ENCODE data around the gene MCC.

MCC gene

GRCh38 chr5:113234546-113234945, 253.7 kb downstream of the MCC start:
- no peak for DNase-seq
- Mint-ChIP-seq H3K4me3 (no peak overlapping the region), H3K4me1 (no peaks in the 10 kb centered on the region), H3K9me3 (no peaks in the 10 kb centered on the region), H3K36me3 (no peaks in the 10 kb centered on the region), H3K27me3 (peaks cover 21 to 23% of the 10 kb centered on the region in 2 donors), H3K27ac (no peak overlapping the region)
- no peak for ATAC-seq (replicated peaks)

DNA sequence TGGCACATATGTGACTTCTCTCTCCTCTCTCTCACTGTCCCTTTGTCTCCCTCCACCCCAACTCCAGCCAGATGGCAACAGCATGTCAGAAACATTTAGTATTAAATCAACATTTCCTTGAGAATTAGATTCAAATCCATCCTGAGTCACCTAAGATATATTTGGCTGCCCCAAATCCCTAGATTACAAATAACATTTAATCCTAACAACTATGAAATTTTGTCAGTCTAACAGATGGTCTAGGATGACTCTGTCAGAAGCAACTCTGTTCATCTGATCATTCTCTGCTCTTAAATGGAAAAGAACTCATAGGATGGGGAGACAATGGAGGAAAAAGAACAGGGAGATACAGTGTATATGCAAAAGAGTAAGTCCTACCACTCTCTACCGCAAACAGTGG, 254.6 kb downstream of the MCC start:
- no peak for ATAC-seq (replicated peaks)
- Mint-ChIP-seq H3K9me3 (no peaks in the 10 kb centered on the region), H3K4me1 (no peaks in the 10 kb centered on the region), H3K27ac (no peak overlapping the region), H3K36me3 (no peaks in the 10 kb centered on the region), H3K4me3 (no peak overlapping the region), H3K27me3 (peaks cover 27 to 28% of the 10 kb centered on the region in 2 donors)
- DNase-seq = no peak

GRCh38 chr5:113232667-113233066, 255.6 kb downstream of the MCC start:
- H3K27me3 Mint-ChIP-seq = peaks cover 27 to 30% of the 10 kb centered on the region in 2 donors
- H3K36me3 Mint-ChIP-seq = no peaks in the 10 kb centered on the region
- ATAC-seq (replicated peaks) (no peak), DNase-seq (no peak)
- H3K4me3 Mint-ChIP-seq = no peak overlapping the region
- H3K9me3 Mint-ChIP-seq = no peaks in the 10 kb centered on the region
- H3K27ac Mint-ChIP-seq = no peak overlapping the region
- H3K4me1 Mint-ChIP-seq = no peaks in the 10 kb centered on the region

GRCh38 chr5:113232221-113232620, 256.0 kb downstream of the MCC start:
- Mint-ChIP-seq H3K4me1 (no peaks in the 10 kb centered on the region), H3K9me3 (no peaks in the 10 kb centered on the region), H3K36me3 (no peaks in the 10 kb centered on the region), H3K27ac (no peak overlapping the region), H3K27me3 (peaks cover 25 to 29% of the 10 kb centered on the region in 2 donors), H3K4me3 (no peak overlapping the region)
- ATAC-seq (replicated peaks) = no peak
- no peak for DNase-seq

DNA sequence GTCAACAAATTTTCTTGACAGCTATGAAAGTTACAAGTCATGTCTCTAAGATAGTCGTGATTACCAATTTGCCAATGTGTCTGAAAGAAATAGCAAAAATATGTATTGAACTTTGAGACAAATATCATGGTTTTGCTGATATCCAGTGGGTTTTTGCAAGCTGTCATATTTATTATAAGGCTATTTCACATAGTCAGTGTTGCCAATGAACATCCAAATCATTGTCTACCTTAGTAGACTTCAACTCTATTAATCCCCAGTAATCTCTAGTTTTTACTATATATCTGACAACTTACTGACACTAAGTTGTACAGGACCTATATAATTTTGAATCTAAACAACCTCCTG, 256.6 kb downstream of the MCC start:
- DNase-seq (no peak), ATAC-seq (replicated peaks) (no peak)
- no peaks in the 10 kb centered on the region for H3K36me3 Mint-ChIP-seq
- no peaks in the 10 kb centered on the region for H3K9me3 Mint-ChIP-seq
- H3K4me3 Mint-ChIP-seq = no peak overlapping the region
- no peaks in the 10 kb centered on the region for H3K4me1 Mint-ChIP-seq
- peaks cover 25 to 29% of the 10 kb centered on the region in 2 donors for H3K27me3 Mint-ChIP-seq
- no peak overlapping the region for H3K27ac Mint-ChIP-seq

DNA sequence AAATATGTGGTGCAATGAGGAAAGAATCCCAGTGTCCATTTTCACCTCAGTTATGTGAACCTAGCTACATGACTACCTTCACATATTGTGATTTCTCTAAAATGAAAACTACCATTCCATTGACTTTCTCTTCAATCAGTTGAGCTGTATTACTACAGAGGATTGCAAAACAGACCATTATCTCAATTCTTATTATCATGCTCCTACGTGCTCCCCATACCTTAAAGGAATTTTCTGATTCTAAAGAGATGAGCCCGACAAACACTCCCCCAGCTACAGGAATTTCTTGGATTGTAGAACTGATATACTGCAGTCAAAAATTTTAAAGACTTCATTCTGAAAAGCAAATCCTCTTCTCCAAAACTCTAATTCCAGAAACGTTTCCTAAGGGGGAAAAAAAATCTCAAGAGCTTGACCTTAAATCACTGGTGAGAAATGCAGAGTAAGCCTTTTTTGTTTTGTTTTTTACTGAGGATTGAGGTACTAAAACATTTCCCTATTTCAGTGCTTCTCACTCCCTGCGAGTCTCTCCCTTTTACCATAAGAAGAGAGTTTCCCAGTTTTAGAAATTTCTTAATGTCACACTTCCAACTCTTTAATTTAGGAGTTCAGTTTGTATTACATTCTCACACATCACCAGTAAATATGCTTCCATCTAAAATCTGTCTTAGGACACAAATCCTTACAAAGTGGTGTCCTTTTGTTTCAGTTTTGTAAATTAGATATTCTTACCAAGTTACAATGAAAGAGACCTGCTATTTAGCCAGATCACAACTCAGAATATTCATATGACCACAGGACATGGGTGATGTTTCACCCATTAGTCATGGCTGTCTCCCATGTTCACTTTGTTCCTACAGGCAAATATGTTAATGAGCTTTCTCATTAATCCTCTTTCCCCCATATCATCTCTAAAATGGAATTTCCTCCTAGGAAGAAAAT, 257.3 kb downstream of the MCC start:
- Mint-ChIP-seq H3K27me3 (peaks cover 25 to 29% of the 10 kb centered on the region in 2 donors), H3K4me3 (no peak overlapping the region), H3K36me3 (no peaks in the 10 kb centered on the region), H3K27ac (no peak overlapping the region), H3K9me3 (no peaks in the 10 kb centered on the region), H3K4me1 (no peaks in the 10 kb centered on the region)
- ATAC-seq (replicated peaks) = no peak
- no peak for DNase-seq

GRCh38 chr5:113227798-113228197, 260.5 kb downstream of the MCC start:
- H3K4me1 Mint-ChIP-seq = no peaks in the 10 kb centered on the region
- no peak for DNase-seq
- H3K27me3 Mint-ChIP-seq = peaks cover 19 to 33% of the 10 kb centered on the region in 2 donors
- H3K36me3 Mint-ChIP-seq = no peaks in the 10 kb centered on the region
- no peaks in the 10 kb centered on the region for H3K9me3 Mint-ChIP-seq
- H3K27ac Mint-ChIP-seq = no peak overlapping the region
- no peak for ATAC-seq (replicated peaks)
- no peak overlapping the region for H3K4me3 Mint-ChIP-seq

- Mint-ChIP-seq H3K9me3 (no peaks in the 10 kb centered on the region), H3K27ac (no peak overlapping the region), H3K36me3 (no peaks in the 10 kb centered on the region), H3K4me3 (no peak overlapping the region), H3K4me1 (no peaks in the 10 kb centered on the region), H3K27me3 (peaks cover 19 to 32% of the 10 kb centered on the region in 2 donors)
- ATAC-seq (replicated peaks) (no peak), DNase-seq (no peak)
These were observed 262.0 kb downstream of the MCC start for GRCh38 chr5:113226116-113226736.

GRCh38 chr5:113225259-113225658, 263.0 kb downstream of the MCC start:
- peaks cover 19 to 26% of the 10 kb centered on the region in 2 donors for H3K27me3 Mint-ChIP-seq
- no peaks in the 10 kb centered on the region for H3K36me3 Mint-ChIP-seq
- H3K4me3 Mint-ChIP-seq = no peak overlapping the region
- H3K4me1 Mint-ChIP-seq = no peaks in the 10 kb centered on the region
- DNase-seq (no peak), ATAC-seq (replicated peaks) (no peak)
- H3K27ac Mint-ChIP-seq = no peak overlapping the region
- no peaks in the 10 kb centered on the region for H3K9me3 Mint-ChIP-seq

DNA sequence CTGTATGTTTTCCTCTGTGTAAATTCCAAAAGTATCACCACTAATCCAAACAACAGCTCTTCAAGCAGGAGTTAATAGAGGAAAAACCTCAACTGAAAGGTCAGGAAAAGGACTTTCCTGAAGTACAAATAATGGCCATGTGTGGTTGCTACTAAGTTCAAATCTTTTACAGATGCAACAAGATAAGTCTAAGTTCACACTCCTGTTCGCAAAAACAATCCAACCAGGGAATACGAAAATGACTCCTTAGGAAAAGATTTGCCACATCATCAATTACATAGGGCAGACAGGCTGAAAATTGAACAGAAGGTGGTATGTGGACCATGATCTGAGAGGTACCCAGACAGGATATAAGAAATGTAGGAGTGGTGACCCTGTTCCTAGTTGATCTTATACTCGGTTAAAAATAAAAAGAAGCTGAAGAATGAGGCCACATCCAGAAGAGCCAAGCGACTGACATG, 263.6 kb downstream of the MCC start:
- H3K36me3 Mint-ChIP-seq = no peaks in the 10 kb centered on the region
- peaks cover 19 to 26% of the 10 kb centered on the region in 2 donors for H3K27me3 Mint-ChIP-seq
- H3K9me3 Mint-ChIP-seq = no peaks in the 10 kb centered on the region
- H3K4me3 Mint-ChIP-seq = no peak overlapping the region
- H3K27ac Mint-ChIP-seq = no peak overlapping the region
- ATAC-seq (replicated peaks) = no peak
- DNase-seq = no peak
- H3K4me1 Mint-ChIP-seq = no peaks in the 10 kb centered on the region

DNA sequence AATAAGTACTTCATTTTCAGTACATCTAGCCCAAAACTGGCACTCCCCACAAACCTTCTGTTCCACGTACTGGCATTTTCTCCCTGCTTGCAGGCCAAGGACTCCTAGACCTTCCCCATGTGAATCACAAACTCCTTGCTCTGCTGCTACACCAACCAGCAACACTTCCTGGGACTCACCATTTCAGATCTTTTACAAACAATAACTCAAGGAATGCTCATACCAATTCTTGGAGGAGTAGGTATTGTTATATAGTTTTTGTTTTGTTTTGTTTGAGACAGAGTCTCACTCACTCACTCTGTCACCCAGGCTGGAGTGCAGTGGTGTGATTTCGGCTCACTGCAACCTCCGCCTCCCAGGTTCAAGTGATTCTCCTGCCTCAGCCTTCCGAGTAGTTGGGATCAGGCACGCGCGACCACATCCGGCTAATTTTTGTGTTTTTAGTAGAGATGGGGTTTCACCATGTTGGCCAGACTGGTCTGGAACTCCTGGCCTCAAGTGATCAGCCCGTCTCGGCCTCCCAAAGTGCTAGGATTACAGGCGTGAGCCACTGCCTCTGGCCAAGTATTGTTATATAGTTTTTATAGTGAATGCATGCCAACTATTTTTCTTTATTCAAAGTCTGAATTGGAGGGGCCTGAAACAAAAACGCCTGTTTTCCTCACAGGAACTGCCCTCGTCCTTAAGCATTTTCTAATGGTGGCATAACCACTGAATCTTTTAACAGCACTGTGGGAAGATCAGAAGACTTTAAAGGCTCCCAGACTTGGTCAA, 264.2 kb downstream of the MCC start:
- no peak for ATAC-seq (replicated peaks)
- Mint-ChIP-seq H3K4me3 (no peak overlapping the region), H3K4me1 (no peaks in the 10 kb centered on the region), H3K9me3 (no peaks in the 10 kb centered on the region), H3K27me3 (peaks cover 18 to 26% of the 10 kb centered on the region in 2 donors), H3K27ac (no peak overlapping the region), H3K36me3 (no peaks in the 10 kb centered on the region)
- no peak for DNase-seq

GRCh38 chr5:113223315-113223714, 264.9 kb downstream of the MCC start:
- DNase-seq (no peak), ATAC-seq (replicated peaks) (no peak)
- no peak overlapping the region for H3K27ac Mint-ChIP-seq
- no peak overlapping the region for H3K4me3 Mint-ChIP-seq
- no peaks in the 10 kb centered on the region for H3K36me3 Mint-ChIP-seq
- no peaks in the 10 kb centered on the region for H3K9me3 Mint-ChIP-seq
- peaks cover 11 to 19% of the 10 kb centered on the region in 2 donors for H3K27me3 Mint-ChIP-seq
- no peaks in the 10 kb centered on the region for H3K4me1 Mint-ChIP-seq

DNA sequence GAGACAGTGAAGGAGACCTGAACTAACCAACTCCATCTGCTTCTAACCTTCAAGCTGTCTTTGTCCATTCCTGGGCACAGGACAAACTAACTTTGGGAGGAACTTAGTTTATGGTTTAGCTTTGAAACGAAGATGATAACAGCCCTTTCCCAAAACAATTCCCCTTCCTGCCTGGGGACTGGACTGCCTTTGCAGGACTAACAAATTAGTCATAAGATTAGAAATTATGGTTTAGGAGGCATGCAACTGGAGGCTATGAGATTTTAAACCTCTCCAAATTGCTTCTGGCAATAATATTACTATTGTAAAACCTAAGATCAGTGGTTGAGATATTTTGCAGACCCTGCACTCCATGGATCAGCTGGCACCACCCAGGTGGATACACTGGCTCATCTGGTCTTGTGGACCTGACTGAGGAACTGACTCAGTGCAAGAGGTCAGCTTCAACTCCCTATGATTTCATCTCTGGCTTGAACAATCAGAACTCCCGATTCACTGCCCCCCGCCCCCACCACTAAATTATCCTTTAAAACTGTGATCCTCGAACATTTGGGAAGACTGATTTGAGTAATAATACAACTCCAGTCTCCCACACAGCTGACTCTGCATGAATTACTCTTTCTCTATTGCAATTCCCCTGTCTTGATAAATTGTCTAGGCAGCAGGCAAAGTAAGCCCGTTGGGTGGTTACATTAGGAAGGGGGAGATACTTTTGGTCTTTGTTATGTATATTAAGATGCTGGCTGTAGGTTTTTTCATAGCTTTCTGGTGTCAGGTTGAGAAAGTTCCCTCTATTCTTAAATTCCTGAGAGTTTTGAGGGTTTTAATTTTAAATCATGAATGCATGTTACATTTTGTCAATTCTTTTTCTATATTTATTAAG, 266.7 kb downstream of the MCC start:
- H3K27ac Mint-ChIP-seq = no peak overlapping the region
- no peaks in the 10 kb centered on the region for H3K4me1 Mint-ChIP-seq
- peaks cover 10 to 16% of the 10 kb centered on the region in 2 donors for H3K27me3 Mint-ChIP-seq
- H3K4me3 Mint-ChIP-seq = no peak overlapping the region
- DNase-seq (no peak), ATAC-seq (replicated peaks) (no peak)
- no peaks in the 10 kb centered on the region for H3K36me3 Mint-ChIP-seq
- no peaks in the 10 kb centered on the region for H3K9me3 Mint-ChIP-seq

- Mint-ChIP-seq H3K27me3 (peaks cover 0 to 11% of the 10 kb centered on the region in 2 donors), H3K27ac (no peak overlapping the region), H3K9me3 (no peaks in the 10 kb centered on the region), H3K4me3 (no peak overlapping the region), H3K4me1 (no peaks in the 10 kb centered on the region), H3K36me3 (no peaks in the 10 kb centered on the region)
- no peak for DNase-seq
- no peak for ATAC-seq (replicated peaks)
These were observed 268.6 kb downstream of the MCC start for GRCh38 chr5:113219695-113220094.

All from stimulated activated naive B cell treated with anti-CD40 and anti-IgM and Interleukin-4, amounts not matched to agents 10 μg/mL and 1 μg/mL and 100 μg/mL, for 72 hours (primary cell).